Measurements from ENCODE around the gene PIAS4. TPM values are rescaled to one million over a fixed set of nuclear protein-coding genes. Genes with fewer than 3 reads are reported as not detected.
A peak's percentile ranks its signal among the peaks of the same experiment; 100 is the strongest.

Gene PIAS4
- total and polyA plus RNA-seq, 2 of the 13 experiments (the other 11 are each of a cell fraction or from before 2014, with no cell fraction given): 9.0 to 20.1 TPM

DNA sequence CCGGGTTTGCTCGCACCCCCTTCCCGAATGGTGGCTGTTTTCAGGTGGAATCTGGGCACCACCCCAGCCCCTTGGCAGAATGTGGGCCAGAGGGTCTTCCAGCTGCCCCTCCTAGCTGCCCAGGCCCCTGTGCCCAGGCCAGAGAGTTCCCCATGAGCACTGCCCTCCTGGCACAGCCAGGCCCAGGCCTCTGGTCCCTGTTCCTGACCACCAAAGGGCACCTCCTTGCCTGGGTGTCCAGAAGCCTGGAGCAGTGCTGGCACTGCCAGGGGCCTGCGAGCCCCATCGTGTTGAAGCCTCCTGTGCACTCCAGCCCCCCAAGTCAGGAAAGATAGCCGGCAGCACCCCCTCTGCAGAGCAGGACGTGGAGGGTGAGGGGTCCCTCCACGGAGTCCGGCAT is 23.4 kb downstream of the PIAS4 start:
- in situ Hi-C loops (cut with HindIII; ENCODE audit: extremely low pct_ligation_motif_present, low pct_unique_long_range_greater_than_20kb) (no loop called here), intact Hi-C loops (cut with micrococcal nuclease; ENCODE audit: unreplicated experiment) (no loop called here)
- Histone ChIP-seq H3K27me3 (ENCODE audit: control insufficient read depth in 1 of 2, insufficient read depth in 2 of 2, low read length in 2 of 2) (no peaks in the 10 kb centered on the region), H4K20me1 (ENCODE audit: insufficient read depth, low read length) (no peaks in the 10 kb centered on the region), H2AFZ (ENCODE audit: low read length) (no peak overlapping the region), H3K36me3 (replicated peaks in 1 of 2; ENCODE audit: control insufficient read depth in 1 of 2, insufficient read depth in 2 of 2, low read length in 2 of 2) (peaks cover 9 to 18% of the 10 kb centered on the region in 2 experiments; a peak in 4 of 5 replicates), H3K9ac (ENCODE audit: insufficient read depth, low read depth, low read length) (no peak overlapping the region), H3K4me1 (ENCODE audit: insufficient read depth, low read length) (no peaks in the 10 kb centered on the region), H3K79me2 (ENCODE audit: insufficient read depth, low read length) (no peaks in the 10 kb centered on the region), H3K4me3 (replicated peaks in 1 of 3; ENCODE audit: insufficient read depth in 1 of 3, low read depth in 2 of 3, low read length in 3 of 3) (no peak overlapping the region), H3K9me3 (ENCODE audit: low read length) (no peaks in the 10 kb centered on the region), H3K4me2 (ENCODE audit: low read depth, low read length) (no peak overlapping the region), H3K27ac (ENCODE audit: extremely low read length, insufficient read depth, low read length) (no peak overlapping the region)
- DNase-seq (ENCODE audit: low spot score) (no peak), ATAC-seq (no peak), FAIRE-seq (no peak)
- ChIA-PET POLR2A (no interaction called here), CTCF (ENCODE audit: low intra/inter-chr PET ratio, low total read pairs) (no interaction called here)
- TF ChIP-seq AGO2 (optimal IDR thresholded peaks at IDR 0.05; ENCODE audit: low read depth, low read length): peak; percentile 68
- TF ChIP-seq CREB1 (IDR thresholded peaks at IDR 0.05): no peak
- TF ChIP-seq CREB1 (CRISPR knock-in tag; IDR thresholded peaks at IDR 0.05): no peak
- BruUV-seq (replicated peaks): no TSS peak
- WGBS (ENCODE audit: low lambda C conversion rate): 80% methylated on average over 1 of the region's 9 CpGs

GRCh38 chr19:4031420-4031819 is 23.9 kb downstream of the PIAS4 start:
- FAIRE-seq (no peak), ATAC-seq (no peak), DNase-seq (ENCODE audit: low spot score) (no peak)
- POLR2A ChIA-PET: no interaction called here
- Histone ChIP-seq H3K27me3 (ENCODE audit: control insufficient read depth in 1 of 2, insufficient read depth in 2 of 2, low read length in 2 of 2) (no peaks in the 10 kb centered on the region), H2AFZ (ENCODE audit: low read length) (no peak overlapping the region), H3K4me3 (replicated peaks in 1 of 3; ENCODE audit: insufficient read depth in 1 of 3, low read depth in 2 of 3, low read length in 3 of 3) (no peak overlapping the region), H3K4me2 (ENCODE audit: low read depth, low read length) (no peak overlapping the region), H3K79me2 (ENCODE audit: insufficient read depth, low read length) (no peaks in the 10 kb centered on the region), H4K20me1 (ENCODE audit: insufficient read depth, low read length) (no peaks in the 10 kb centered on the region), H3K9ac (ENCODE audit: insufficient read depth, low read depth, low read length) (no peak overlapping the region), H3K4me1 (ENCODE audit: insufficient read depth, low read length) (no peaks in the 10 kb centered on the region), H3K36me3 (replicated peaks in 1 of 2; ENCODE audit: control insufficient read depth in 1 of 2, insufficient read depth in 2 of 2, low read length in 2 of 2) (peaks cover 12 to 22% of the 10 kb centered on the region in 2 experiments; a peak in 4 of 5 replicates), H3K27ac (ENCODE audit: extremely low read length, insufficient read depth, low read length) (no peak overlapping the region), H3K9me3 (ENCODE audit: low read length) (no peaks in the 10 kb centered on the region)
- BruUV-seq (replicated peaks): no TSS peak
- WGBS (ENCODE audit: low lambda C conversion rate): 92% methylated on average over 10 of the region's 11 CpGs
- intact Hi-C loops (cut with micrococcal nuclease; ENCODE audit: unreplicated experiment): no loop called here
- in situ Hi-C loops (cut with HindIII; ENCODE audit: extremely low pct_ligation_motif_present, low pct_unique_long_range_greater_than_20kb): no loop called here
- CTCF ChIA-PET (ENCODE audit: low intra/inter-chr PET ratio, low total read pairs): no interaction called here
- no peak for TF ChIP-seq TAF15 (IDR thresholded peaks at IDR 0.05; ENCODE audit: low read depth, low read length, poor library complexity, severe bottlenecking)
- no peak for TF ChIP-seq ZNF256 (CRISPR knock-in tag; conservative IDR thresholded peaks at IDR 0.05)
- TF ChIP-seq MXD1 (CRISPR knock-in tag; IDR thresholded peaks at IDR 0.05): no peak
- no peak for TF ChIP-seq FOXJ3 (CRISPR knock-in tag; IDR thresholded peaks at IDR 0.05; ENCODE audit: borderline replicate concordance)
- no peak for TF ChIP-seq ZNF556 (CRISPR knock-in tag; IDR thresholded peaks at IDR 0.05; ENCODE audit: borderline replicate concordance)
- TF ChIP-seq SMAD3 (CRISPR knock-in tag; IDR thresholded peaks at IDR 0.05): no peak
- no peak for TF ChIP-seq PCBP2 (optimal IDR thresholded peaks at IDR 0.05; ENCODE audit: low read depth, low read length, poor library complexity, severe bottlenecking)
- no peak for TF ChIP-seq THAP7 (CRISPR knock-in tag; IDR thresholded peaks at IDR 0.05)
- no peak for TF ChIP-seq ZZZ3 (CRISPR knock-in tag; IDR thresholded peaks at IDR 0.05; ENCODE audit: borderline replicate concordance)
- no peak for TF ChIP-seq FOXA3 (CRISPR knock-in tag; IDR thresholded peaks at IDR 0.05)
- no peak for TF ChIP-seq ZNF776 (CRISPR knock-in tag; IDR thresholded peaks at IDR 0.05)
- TF ChIP-seq U2AF1 (optimal IDR thresholded peaks at IDR 0.05; ENCODE audit: low read depth, low read length): no peak
- TF ChIP-seq NCOR1 (IDR thresholded peaks at IDR 0.05; ENCODE audit: borderline replicate concordance, low read length): no peak

Data from HepG2 (cell line).